HepG2 (cell line): ENCODE data around the gene MYADML2. TPM values are rescaled to one million over a fixed set of nuclear protein-coding genes. Genes with fewer than 3 reads are reported as not detected.

Source experiments
- AGO2 ChIP-seq: fragments of 200-400 bp; formaldehyde crosslinking; optimal IDR thresholded peaks from 2 replicates; pipeline ENCODE3; 2017; ENCODE audit warnings: mild to moderate bottlenecking, low read depth, low read length, moderate library complexity
- HOXA5 ChIP-seq: sonication (generic); formaldehyde crosslinking; IDR thresholded peaks from 2 replicates; pipeline ENCODE4 v1.4.0; 2020; ENCODE audit warnings: missing genetic modification reagents
- KAT2B ChIP-seq: fragments of 150-350 bp; IDR thresholded peaks from 2 replicates; pipeline ENCODE4 v1.6.1; 2014; ENCODE audit warnings: low read depth, low read length, borderline replicate concordance
- KDM2A ChIP-seq: sonication (generic); formaldehyde crosslinking; IDR thresholded peaks from 2 replicates; pipeline ENCODE4 v1.4.0; 2020; ENCODE audit warnings: low read depth, missing genetic modification reagents, borderline replicate concordance
- MIXL1 ChIP-seq: IDR thresholded peaks from 2 replicates; pipeline ENCODE4 v1.6.1; 2016
- POGK ChIP-seq: sonication (generic); formaldehyde crosslinking; conservative IDR thresholded peaks from 2 replicates; pipeline ENCODE4 v1.8.0; 2022; ENCODE audit warnings: mild to moderate bottlenecking, moderate library complexity, missing genetic modification reagents
- RFX1 ChIP-seq: fragments of 450-650 bp; IDR thresholded peaks from 2 replicates; pipeline ENCODE4 v1.6.1; 2017
- RFXAP ChIP-seq: sonication (generic); formaldehyde crosslinking; IDR thresholded peaks from 2 replicates; pipeline ENCODE4 v1.4.0; 2020; ENCODE audit warnings: missing genetic modification reagents, borderline replicate concordance
- RNF219 ChIP-seq: sonication (generic); formaldehyde crosslinking; IDR thresholded peaks from 2 replicates; pipeline ENCODE4 v1.5.0; 2020; ENCODE audit warnings: mild to moderate bottlenecking, missing genetic modification reagents
- ZBTB42 ChIP-seq: sonication (generic); formaldehyde crosslinking; IDR thresholded peaks from 2 replicates; pipeline ENCODE4 v1.5.0; 2020; ENCODE audit warnings: mild to moderate bottlenecking, missing genetic modification reagents
- ZFY ChIP-seq: sonication (generic); formaldehyde crosslinking; IDR thresholded peaks from 2 replicates; pipeline ENCODE4 v1.4.0; 2020; ENCODE audit warnings: missing genetic modification reagents
- ZNF142 ChIP-seq: sonication (generic); formaldehyde crosslinking; IDR thresholded peaks from 2 replicates; pipeline ENCODE4 v1.4.0; 2020; ENCODE audit warnings: missing genetic modification reagents
- ZNF30 ChIP-seq: sonication (generic); formaldehyde crosslinking; IDR thresholded peaks from 2 replicates; pipeline ENCODE4 v1.5.0; 2020; ENCODE audit warnings: mild to moderate bottlenecking, missing genetic modification reagents
- ZSCAN21 ChIP-seq: sonication (generic); formaldehyde crosslinking; IDR thresholded peaks from 2 replicates; pipeline ENCODE4 v1.8.0; 2022; ENCODE audit warnings: mild to moderate bottlenecking, missing genetic modification reagents, moderate library complexity, borderline replicate concordance
- polyA plus RNA-seq, 8 experiments: library from polyadenylated mRNA; depleted of rRNA in 3 of 8; stranded (reverse) in 7 of 8; unstranded in 1 of 8; fragments of >200 nt; fragmentation: Illumina TruSeq in 4 of 8; extraction: Trizol in 4 of 8; gene quantifications; 2 replicates each; pipeline versions ENCODE4 v1.2.1 to v1.2.3, GENCODE V29; 2011 to 2016; ENCODE audit warnings: low read depth in 4 of 8, missing spikeins in 1 of 8, mixed read lengths in 1 of 8; ENCODE audit not compliant: insufficient read depth in 1 of 8
- total RNA-seq, 5 experiments: library from RNA; depleted of rRNA; stranded (reverse); fragments of >200 nt; fragmentation: Illumina TruSeq; extraction: Trizol; gene quantifications; 2 replicates each; pipeline ENCODE4 v1.2.3, GENCODE V29; 2016; ENCODE audit warnings: low read depth in 1 of 5

Gene MYADML2
- total and polyA plus RNA-seq, 2 of the 13 experiments (the other 11 are each of a cell fraction or from before 2014, with no cell fraction given): not detected

- TF ChIP-seq POGK (CRISPR knock-in tag): peak; percentile 81
- no peak for TF ChIP-seq RFXAP (CRISPR knock-in tag)
- TF ChIP-seq MIXL1: no peak
- 0 out of 2 replicates have a peak, but pooled peaks have one; percentile 19 for TF ChIP-seq ZNF142 (CRISPR knock-in tag)
- TF ChIP-seq ZNF30 (CRISPR knock-in tag): no peak
- TF ChIP-seq ZSCAN21 (CRISPR knock-in tag): no peak
- no peak for TF ChIP-seq KDM2A (CRISPR knock-in tag)
- no peak; the same call in 1 of the 2 replicates for TF ChIP-seq RNF219 (CRISPR knock-in tag)
- TF ChIP-seq AGO2: peak; percentile 89
- TF ChIP-seq ZFY (CRISPR knock-in tag): peak; percentile 49
- no peak for TF ChIP-seq RFX1
- TF ChIP-seq ZBTB42 (CRISPR knock-in tag): no peak
- TF ChIP-seq HOXA5 (CRISPR knock-in tag): no peak
- no peak for TF ChIP-seq KAT2B
These were observed 44.9 kb downstream of the MYADML2 start, which contains the start of gene NPB (continued) for GRCh38 chr17:81902023-81902652.
